ENCODE data around the gene CUL7. TPM values are rescaled to one million over a fixed set of nuclear protein-coding genes. Genes with fewer than 3 reads are reported as not detected.

Gene CUL7
- polyA plus RNA-seq, 1 donor from 2014 or later, result 25.7 TPM

- Histone ChIP-seq H3F3A (ENCODE audit: insufficient read depth, low read length, poor library complexity, severe bottlenecking) (no peaks in the 10 kb centered on the region), H3K9me2 (ENCODE audit: insufficient read depth, low read length) (no peaks in the 10 kb centered on the region), H3K27me3 (ENCODE audit: insufficient read depth, low read depth, low read length) (no peaks in the 10 kb centered on the region), H3K4me3 (ENCODE audit: low read length) (no peak overlapping the region), H3K9me3 (ENCODE audit: low read length) (no peaks in the 10 kb centered on the region), H3K79me2 (replicated peaks; ENCODE audit: insufficient read depth, low read length) (no peaks in the 10 kb centered on the region), H3K36me3 (ENCODE audit: insufficient read depth, low read length) (no peaks in the 10 kb centered on the region), H4K20me1 (ENCODE audit: insufficient read depth) (no peaks in the 10 kb centered on the region), H3K9ac (ENCODE audit: low read length) (no peak overlapping the region), H2AFZ (ENCODE audit: low read depth, low read length) (no peak overlapping the region), H3K27ac (ENCODE audit: low read length) (no peak overlapping the region), H3K4me2 (ENCODE audit: low read length) (no peak overlapping the region)
- TF ChIP-seq EZH2 (IDR thresholded peaks at IDR 0.05; ENCODE audit: borderline replicate concordance, insufficient read depth, low read length, poor library complexity, severe bottlenecking) (no peak), REST (IDR thresholded peaks at IDR 0.05; ENCODE audit: borderline replicate concordance) (no peak), EP300 (conservative IDR thresholded peaks at IDR 0.05; ENCODE audit: poor library complexity, severe bottlenecking) (no peak), SMC3 (conservative IDR thresholded peaks at IDR 0.05; ENCODE audit: poor library complexity) (no peak), POLR2AphosphoS5 (IDR thresholded peaks at IDR 0.05) (no peak)
Measured at GRCh38 chr6:43037197-43037596, 16.5 kb downstream of the CUL7 start.

- H3F3A ChIP-seq (ENCODE audit: insufficient read depth, low read length, poor library complexity, severe bottlenecking), result no peaks in the 10 kb centered on the region
- H3K4me2 ChIP-seq (ENCODE audit: low read length), result no peak overlapping the region
- H3K79me2 ChIP-seq (replicated peaks; ENCODE audit: insufficient read depth, low read length), result no peaks in the 10 kb centered on the region
- no peaks in the 10 kb centered on the region for H3K36me3 ChIP-seq (ENCODE audit: insufficient read depth, low read length)
- H2AFZ ChIP-seq (ENCODE audit: low read depth, low read length), result no peak overlapping the region
- no peak for TF ChIP-seq TAF1 (IDR thresholded peaks at IDR 0.05; ENCODE audit: low read depth)
- no peak for TF ChIP-seq POLR2AphosphoS5 (IDR thresholded peaks at IDR 0.05)
- no peak for TF ChIP-seq REST (IDR thresholded peaks at IDR 0.05; ENCODE audit: borderline replicate concordance)
- TF ChIP-seq EZH2 (IDR thresholded peaks at IDR 0.05; ENCODE audit: borderline replicate concordance, insufficient read depth, low read length, poor library complexity, severe bottlenecking), result no peak
- TF ChIP-seq CTCF (IDR thresholded peaks at IDR 0.05; ENCODE audit: poor library complexity, severe bottlenecking), result no peak
- TF ChIP-seq RAD21 (conservative IDR thresholded peaks at IDR 0.05), result no peak
- no peak for TF ChIP-seq EP300 (conservative IDR thresholded peaks at IDR 0.05; ENCODE audit: poor library complexity, severe bottlenecking)
- no peak for TF ChIP-seq MXI1 (conservative IDR thresholded peaks at IDR 0.05; ENCODE audit: poor library complexity, severe bottlenecking)
- no peak for TF ChIP-seq SMC3 (conservative IDR thresholded peaks at IDR 0.05; ENCODE audit: poor library complexity)
- H3K4me3 ChIP-seq (ENCODE audit: low read length), result no peak overlapping the region
- H3K9ac ChIP-seq (ENCODE audit: low read length), result no peak overlapping the region
- no peaks in the 10 kb centered on the region for H3K27me3 ChIP-seq (ENCODE audit: insufficient read depth, low read depth, low read length)
- H3K9me3 ChIP-seq (ENCODE audit: low read length), result no peaks in the 10 kb centered on the region
- H3K27ac ChIP-seq (ENCODE audit: low read length), result no peak overlapping the region
- H3K9me2 ChIP-seq (ENCODE audit: insufficient read depth, low read length), result no peaks in the 10 kb centered on the region
- H4K20me1 ChIP-seq (ENCODE audit: insufficient read depth), result no peaks in the 10 kb centered on the region
Measured at GRCh38 chr6:43036712-43037111, 16.9 kb downstream of the CUL7 start.

Data from neural cell (in vitro differentiated cells).